ENCODE data around the gene GFI1. TPM values are rescaled to one million over a fixed set of nuclear protein-coding genes. Genes with fewer than 3 reads are reported as not detected.

GFI1 gene
- polyA plus RNA-seq, 3 donors = 0.25 to 0.40 (median 0.26) TPM

DNA sequence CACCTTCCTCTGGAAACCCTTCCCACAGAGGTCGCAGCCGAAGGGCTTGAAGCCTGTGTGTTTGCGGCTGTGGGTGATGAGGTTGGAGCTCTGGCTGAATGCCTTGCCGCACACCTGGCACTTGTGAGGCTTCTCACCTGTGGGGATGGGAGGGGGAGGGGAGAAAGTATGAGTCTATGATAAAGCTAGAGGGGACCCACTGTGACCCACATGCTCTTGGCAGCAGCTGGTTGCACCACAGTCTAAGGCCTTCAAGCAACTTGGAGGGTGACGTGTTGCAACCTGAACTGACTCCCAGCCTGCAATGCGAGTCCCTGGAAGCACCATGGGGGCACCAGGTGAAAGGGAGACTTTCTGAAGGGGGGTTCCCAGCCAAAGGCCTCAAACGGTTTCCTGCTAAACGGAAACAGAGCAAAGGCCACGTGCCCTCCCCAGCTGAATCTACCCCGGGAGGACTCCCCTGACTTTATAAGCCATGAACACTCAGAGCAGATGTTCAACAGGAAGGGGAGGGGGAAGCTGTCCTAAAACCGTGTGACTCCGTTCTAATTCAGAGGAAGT lies 10.6 kb downstream of the GFI1 start:
- DNase-seq (ENCODE audit: extremely low read depth in 1 of 11, low read depth in 9 of 11, low spot score in 4 of 11) = no peak

DNA sequence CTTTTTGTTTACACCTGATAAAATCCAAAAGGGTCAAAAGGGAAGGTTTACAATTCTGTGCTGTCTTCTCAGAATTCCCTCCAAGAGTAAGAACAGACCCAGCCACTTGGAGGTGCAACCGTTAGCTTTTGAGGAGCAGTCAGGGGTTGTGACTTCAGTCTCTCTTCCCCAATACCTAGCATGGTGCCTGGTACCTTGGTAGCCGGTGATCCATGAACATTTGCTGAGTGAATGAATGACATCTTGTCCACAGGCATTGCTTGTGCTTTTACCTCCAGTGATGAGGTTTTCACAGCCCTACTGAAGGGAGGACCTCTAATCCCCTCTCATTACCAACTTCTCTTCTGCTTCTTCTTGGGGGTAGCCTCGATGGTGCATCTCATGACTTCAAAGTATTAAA lies 11.7 kb downstream of the GFI1 start:
- DNase-seq (ENCODE audit: extremely low read depth in 1 of 11, low read depth in 9 of 11, low spot score in 4 of 11) = no peak

- DNase-seq (ENCODE audit: extremely low read depth in 1 of 11, low read depth in 9 of 11, low spot score in 4 of 11) = no peak
Observed at GRCh38 chr1:92473781-92474495, 12.8 kb downstream of the GFI1 start.

GRCh38 chr1:92470216-92470615 lies 16.5 kb downstream of the GFI1 start:
- no peak for DNase-seq (ENCODE audit: extremely low read depth in 1 of 11, low read depth in 9 of 11, low spot score in 4 of 11)

DNA sequence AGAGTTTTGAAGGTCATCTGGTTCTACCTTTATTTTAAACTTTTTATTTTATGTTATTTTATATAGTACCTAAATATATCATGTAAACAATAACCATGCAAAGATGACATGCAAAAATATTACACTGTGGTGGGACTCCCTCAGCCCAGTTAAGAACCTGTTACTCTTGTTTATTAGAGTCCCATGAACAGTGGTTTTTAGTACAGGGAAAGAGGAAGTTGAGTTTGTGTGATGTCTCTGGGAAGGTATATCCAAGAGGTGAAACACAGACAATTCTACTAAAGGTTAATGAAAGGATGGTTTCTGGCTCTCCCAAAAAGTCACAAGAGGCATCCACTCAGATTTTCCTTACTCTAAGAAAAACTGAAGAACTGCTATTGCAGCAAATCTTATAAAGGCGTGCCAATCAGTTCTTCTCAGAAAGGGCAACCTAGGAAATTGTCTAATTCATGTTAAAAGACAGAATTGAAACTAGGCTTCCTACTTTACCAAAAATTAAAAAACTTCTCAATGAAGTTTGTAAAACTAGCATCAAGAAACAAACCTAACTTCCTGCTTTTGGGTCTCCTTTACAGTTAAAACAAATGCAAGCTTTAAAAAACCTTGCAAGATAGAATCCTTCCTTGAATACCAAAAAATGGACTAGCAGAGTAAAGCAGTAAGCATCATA lies 19.9 kb downstream of the GFI1 start:
- DNase-seq (ENCODE audit: extremely low read depth in 1 of 11, low read depth in 9 of 11, low spot score in 4 of 11) = no peak

- DNase-seq (ENCODE audit: extremely low read depth in 1 of 11, low read depth in 9 of 11, low spot score in 4 of 11) = no peak
Observed at GRCh38 chr1:92465256-92465647, 21.5 kb downstream of the GFI1 start.

DNA sequence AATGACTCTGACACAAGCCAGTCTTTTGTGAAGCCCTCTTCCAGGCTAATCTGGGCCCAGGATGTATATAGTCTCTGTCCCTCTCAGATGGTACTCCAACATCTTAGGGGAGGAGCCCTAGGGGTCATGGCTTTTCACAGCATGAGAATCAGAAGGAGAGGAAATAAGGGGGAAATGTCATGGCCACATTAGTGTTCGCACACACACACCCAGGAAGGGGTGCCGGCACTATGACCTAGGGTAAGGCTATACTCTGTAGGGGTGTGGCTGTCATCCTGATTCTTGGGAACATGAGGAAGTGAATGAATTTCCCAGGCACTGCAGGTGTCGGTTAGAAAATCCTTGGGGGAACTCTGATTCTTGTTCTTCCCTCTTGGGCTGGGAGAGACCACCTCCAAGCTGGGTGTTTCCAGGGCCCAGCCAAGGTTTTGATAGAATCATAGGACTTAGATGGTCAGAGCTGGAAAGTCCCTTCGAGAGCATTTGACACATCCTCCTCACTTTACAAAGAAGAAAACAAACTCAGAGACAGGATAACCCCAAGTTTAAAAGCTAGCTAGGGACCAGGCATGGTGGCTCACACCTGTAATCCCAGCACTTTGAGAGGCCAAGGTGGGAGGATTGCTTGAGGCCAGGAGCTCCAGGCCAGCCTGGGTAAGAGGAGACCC lies 22.0 kb downstream of the GFI1 start:
- DNase-seq (ENCODE audit: extremely low read depth in 1 of 11, low read depth in 9 of 11, low spot score in 4 of 11) = no peak

DNA sequence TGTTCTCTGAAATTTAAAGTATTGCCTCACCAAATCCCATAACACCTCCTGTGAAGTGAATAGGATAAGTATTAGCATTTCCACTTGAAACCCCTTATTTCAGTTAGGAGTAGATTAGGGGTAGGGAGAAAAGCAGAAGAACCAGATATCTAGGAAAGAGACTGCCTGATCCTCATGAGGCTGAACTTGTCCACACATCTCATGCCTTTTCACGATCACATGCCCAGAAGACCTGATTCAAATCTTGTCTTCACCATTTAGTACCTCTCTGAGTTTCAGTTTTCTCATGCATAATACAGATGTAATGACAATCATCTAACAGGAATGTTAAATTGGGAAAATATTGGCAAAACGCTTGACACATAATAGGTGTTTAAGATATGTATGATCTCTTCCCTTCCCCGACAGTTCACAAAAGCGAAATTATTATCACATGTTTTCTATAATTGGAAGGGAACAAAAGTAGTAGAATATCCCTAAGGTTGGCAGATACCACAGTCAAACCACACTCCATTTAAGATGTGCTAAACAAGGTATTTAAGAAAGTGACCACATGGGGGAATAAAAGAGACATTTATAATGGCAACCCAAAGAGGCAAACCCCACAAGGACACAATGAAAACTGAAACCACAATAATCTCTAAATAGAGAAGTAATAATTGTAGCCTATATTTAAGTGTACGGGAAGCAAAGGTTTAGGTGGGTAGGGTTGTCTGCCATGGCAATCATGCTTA lies 25.2 kb downstream of the GFI1 start:
- no peak for DNase-seq (ENCODE audit: extremely low read depth in 1 of 11, low read depth in 9 of 11, low spot score in 4 of 11)

DNA sequence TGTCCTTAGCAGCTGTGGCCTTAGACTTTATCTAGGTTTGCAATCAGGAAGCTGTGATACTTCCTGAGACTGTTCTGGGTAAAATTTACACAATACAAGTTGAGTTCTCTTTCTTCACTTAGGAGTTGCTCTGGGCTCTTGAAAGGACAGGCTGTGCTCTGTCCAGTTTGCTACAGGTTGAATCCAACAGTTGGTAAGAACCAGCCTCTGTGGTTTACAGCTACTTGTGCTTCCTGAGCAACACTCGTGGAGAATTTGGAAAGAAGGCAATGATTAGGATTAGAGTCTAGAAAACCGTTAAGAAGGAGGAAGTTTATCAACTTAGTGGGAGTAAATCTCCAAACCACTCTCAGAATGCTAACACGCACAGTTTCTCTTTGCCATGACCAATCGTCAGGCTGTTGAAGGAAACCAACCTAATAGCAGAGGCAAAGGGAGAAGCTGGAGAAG lies 26.8 kb downstream of the GFI1 start:
- no peak for DNase-seq (ENCODE audit: extremely low read depth in 1 of 11, low read depth in 9 of 11, low spot score in 4 of 11)

DNA sequence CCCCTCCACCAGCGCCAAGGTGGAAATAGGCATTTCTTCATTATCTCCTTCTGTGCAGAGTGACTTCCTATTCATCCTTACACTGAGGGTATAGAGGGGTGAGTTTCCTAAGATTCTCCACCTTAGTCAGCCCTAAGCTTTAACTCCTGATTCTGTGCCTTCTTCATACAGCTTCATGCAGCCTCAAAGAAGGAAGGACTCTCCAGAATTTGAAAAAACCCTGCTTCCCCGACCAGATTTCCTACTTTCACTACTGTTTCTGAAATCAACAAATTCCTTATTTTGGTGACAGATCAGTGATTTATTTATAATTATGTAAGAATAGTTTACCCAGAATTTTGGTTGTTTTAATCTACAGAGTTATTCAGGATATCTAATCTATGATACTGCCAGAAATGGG lies 28.6 kb downstream of the GFI1 start:
- DNase-seq (ENCODE audit: extremely low read depth in 1 of 11, low read depth in 9 of 11, low spot score in 4 of 11) = no peak

- DNase-seq (ENCODE audit: extremely low read depth in 1 of 11, low read depth in 9 of 11, low spot score in 4 of 11) = no peak
Observed at GRCh38 chr1:92447976-92448375, 38.7 kb downstream of the GFI1 start.

GRCh38 chr1:92447033-92447681 lies 39.6 kb downstream of the GFI1 start:
- DNase-seq (ENCODE audit: extremely low read depth in 1 of 11, low read depth in 9 of 11, low spot score in 4 of 11) = no peak

- no peak for DNase-seq (ENCODE audit: extremely low read depth in 1 of 11, low read depth in 9 of 11, low spot score in 4 of 11)
Observed at GRCh38 chr1:92446546-92446945, 40.2 kb downstream of the GFI1 start.

DNA sequence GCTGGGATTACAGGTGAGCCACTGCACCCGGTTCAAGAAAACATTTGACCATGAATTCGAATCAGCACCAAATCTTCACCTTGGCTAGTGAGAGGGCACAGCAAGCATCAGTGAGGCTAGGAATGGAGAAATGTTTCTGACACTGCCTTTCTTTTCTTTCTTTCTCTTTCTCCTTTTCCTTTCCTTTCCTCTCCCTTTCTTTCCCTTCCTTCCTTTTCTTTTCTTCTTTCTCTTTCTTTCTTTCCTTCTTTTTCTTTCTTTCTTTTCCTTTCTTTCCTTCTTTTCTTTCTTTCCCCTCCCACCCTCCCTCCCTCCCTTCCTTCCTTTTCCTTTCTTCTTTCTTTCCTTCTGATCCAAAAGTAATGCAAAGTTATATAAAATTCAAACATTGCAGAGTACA lies 40.9 kb downstream of the GFI1 start:
- DNase-seq (ENCODE audit: extremely low read depth in 1 of 11, low read depth in 9 of 11, low spot score in 4 of 11) = no peak

DNA sequence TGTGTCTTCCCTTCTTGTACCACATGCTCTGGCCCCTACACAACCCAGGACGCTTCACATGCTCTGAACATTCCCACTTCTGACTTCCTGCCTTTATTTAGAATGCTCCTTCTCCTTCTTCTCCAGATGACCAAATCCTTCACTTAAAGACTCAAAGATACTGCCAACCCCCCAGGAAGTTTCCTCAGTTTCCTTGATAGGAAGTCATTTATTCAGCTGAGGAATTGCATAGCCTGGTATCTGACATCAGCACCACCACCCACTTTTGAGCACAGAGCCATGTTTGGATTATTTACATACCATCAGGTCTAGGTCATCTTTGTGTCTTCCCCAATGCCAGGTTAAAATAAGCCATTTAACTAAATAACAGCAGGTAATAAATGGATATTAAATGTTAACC lies 42.4 kb downstream of the GFI1 start:
- no peak for DNase-seq (ENCODE audit: extremely low read depth in 1 of 11, low read depth in 9 of 11, low spot score in 4 of 11)

- DNase-seq (ENCODE audit: extremely low read depth in 1 of 11, low read depth in 9 of 11, low spot score in 4 of 11) = no peak
Observed at GRCh38 chr1:92443893-92444292, 42.8 kb downstream of the GFI1 start.

DNA sequence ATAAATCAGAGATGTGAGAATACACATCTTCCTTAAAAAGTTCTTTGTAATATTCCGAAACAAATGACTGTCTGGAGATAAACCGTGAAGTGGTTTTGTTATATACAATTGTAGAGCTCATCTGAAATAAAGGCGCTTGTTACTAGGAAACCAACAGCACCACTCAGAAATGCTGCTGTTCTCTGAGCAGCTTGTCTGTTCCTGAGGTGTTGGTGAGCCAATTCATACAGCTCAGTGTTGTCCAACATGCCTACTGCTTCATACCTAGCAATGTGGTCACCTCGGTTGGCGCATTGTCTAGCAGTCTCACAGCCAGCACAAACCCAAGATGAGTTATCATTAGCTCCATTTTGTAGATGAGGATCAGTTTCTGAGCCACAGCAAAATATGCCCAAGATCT lies 44.4 kb downstream of the GFI1 start:
- DNase-seq (ENCODE audit: extremely low read depth in 1 of 11, low read depth in 9 of 11, low spot score in 4 of 11) = no peak

- no peak for DNase-seq (ENCODE audit: extremely low read depth in 1 of 11, low read depth in 9 of 11, low spot score in 4 of 11)
Observed at GRCh38 chr1:92441697-92442342, 44.9 kb downstream of the GFI1 start.

DNA sequence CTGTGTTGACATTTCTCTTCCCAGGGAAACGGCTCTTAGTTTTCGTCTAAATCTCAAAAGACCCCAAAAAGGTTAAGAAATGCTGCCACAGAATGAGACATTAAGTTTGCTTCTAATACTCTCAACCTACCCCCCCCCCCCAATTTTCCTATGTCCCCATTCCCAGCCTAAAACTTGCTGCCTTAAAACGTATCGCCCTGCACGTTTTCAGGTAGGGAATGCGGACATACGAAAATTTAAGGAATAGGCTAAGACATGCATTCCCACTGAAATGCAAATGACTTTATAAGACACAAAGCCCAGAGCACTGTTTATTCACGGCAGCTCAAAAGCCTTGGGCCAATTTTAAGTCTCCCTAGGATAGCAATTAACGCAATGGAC lies 45.4 kb downstream of the GFI1 start:
- DNase-seq (ENCODE audit: extremely low read depth in 1 of 11, low read depth in 9 of 11, low spot score in 4 of 11) = no peak
